Endothelial cell of umbilical vein (primary cell): ENCODE results near the gene DIPK1C. TPM values are rescaled to one million over a fixed set of nuclear protein-coding genes. Genes with fewer than 3 reads are reported as not detected.

ENCODE experiments used
- BruUV-seq: library from RNA; stranded (reverse); fragments of 400-500 nt; replicated peaks from 2 replicates; lab custom pipeline; 2021; lab: Mats Ljungman, UMichigan
- CTCF ChIA-PET: fragments of 300-600, 350-600 bp; sonication (Branson Sonifier 250); formaldehyde crosslinking; loops from one replicate; lab custom pipeline; 2021; ENCODE audit warnings: antibody characterized with exemption, inconsistent platforms; lab: Charles Lee
- POLR2A ChIA-PET: fragments of 300-600, 350-600 bp; sonication (Branson Sonifier 250); formaldehyde crosslinking; loops from one replicate; lab custom pipeline; 2021; ENCODE audit warnings: antibody characterized with exemption, inconsistent platforms; lab: Charles Lee
- DNase-seq: peaks from one replicate; pipeline ENCODE4 v3.0.0-alpha.2; 2011; ENCODE audit warnings: low read depth, low spot score
- FAIRE-seq: peaks from 2 replicates; lab custom pipeline; 2011; peaks lifted over from hg19 to GRCh38; lab: Jason Lieb, UNC
- H2AFZ ChIP-seq: 2 replicates; pipeline ENCODE4 v1.6.0; 2012; ENCODE audit warnings: low read depth, low read length, control low read depth, inconsistent platforms
- H3K27ac ChIP-seq: 2 replicates; pipeline ENCODE4 v1.5.1; 2011; ENCODE audit warnings: low read depth, mild to moderate bottlenecking, control low read depth, low read length, moderate library complexity; ENCODE audit not compliant: insufficient read depth
- H3K27me3 ChIP-seq, 2 experiments: 2 replicates each; pipeline versions ENCODE4 v1.6.0 to v1.6.1; 2011; ENCODE audit warnings: low read length in 2 of 2, mixed read lengths in 1 of 2; ENCODE audit not compliant: control insufficient read depth in 2 of 2, insufficient read depth in 2 of 2
- H3K36me3 ChIP-seq, 2 experiments: 2 replicates in 1 of 2; 3 replicates in 1 of 2; pipeline ENCODE4 v1.5.1; 2011; ENCODE audit warnings: low read length in 2 of 2, mild to moderate bottlenecking in 1 of 2, moderate library complexity in 1 of 2; ENCODE audit not compliant: control insufficient read depth in 2 of 2, insufficient read depth in 2 of 2; ENCODE audit errors: extremely low read depth in 1 of 2
- H3K4me1 ChIP-seq: 3 replicates; pipeline ENCODE4 v1.5.1; 2011; ENCODE audit warnings: mild to moderate bottlenecking, low read length; ENCODE audit not compliant: control insufficient read depth, insufficient read depth; ENCODE audit errors: extremely low read depth
- H3K4me2 ChIP-seq: 2 replicates; pipeline ENCODE4 v1.6.1; 2011; ENCODE audit warnings: low read length, control low read depth, mixed read lengths; ENCODE audit not compliant: insufficient read depth
- H3K4me3 ChIP-seq, 3 experiments: fragments of 200-600 bp in 1 of 3; sonication (generic), shearing (Covaris generic) in 1 of 3; replicated peaks in 1 of 3; 2 replicates each; pipeline ENCODE4 v1.5.1; 2011 to 2016; ENCODE audit warnings: control low read depth in 3 of 3, low read length in 3 of 3, mild to moderate bottlenecking in 2 of 3, inconsistent platforms in 1 of 3, low read depth in 1 of 3, moderate library complexity in 1 of 3; ENCODE audit not compliant: insufficient read depth in 1 of 3
- H3K79me2 ChIP-seq: 2 replicates; pipeline ENCODE4 v1.6.0; 2012; ENCODE audit warnings: low read length, inconsistent platforms; ENCODE audit not compliant: control insufficient read depth, insufficient read depth
- H3K9ac ChIP-seq: replicated peaks from 2 replicates; pipeline ENCODE3; 2011; ENCODE audit warnings: low read length, control low read depth; ENCODE audit not compliant: insufficient read depth; ENCODE audit errors: extremely low read depth
- H3K9me1 ChIP-seq: replicated peaks from 3 replicates; pipeline ENCODE4 v1.6.0; 2011; ENCODE audit warnings: mild to moderate bottlenecking, low read length; ENCODE audit not compliant: control insufficient read depth, insufficient read depth; ENCODE audit errors: extremely low read depth
- H3K9me3 ChIP-seq: replicated peaks from 2 replicates; pipeline ENCODE4 v1.5.1; 2012; ENCODE audit warnings: low read length, inconsistent platforms; ENCODE audit not compliant: control insufficient read depth, insufficient read depth
- H4K20me1 ChIP-seq: replicated peaks from 2 replicates; pipeline ENCODE3; 2011; ENCODE audit warnings: mild to moderate bottlenecking, low read length; ENCODE audit not compliant: control insufficient read depth, insufficient read depth; ENCODE audit errors: extremely low read depth
- EZH2 ChIP-seq: IDR thresholded peaks from 2 replicates; pipeline ENCODE4 v1.6.1; 2012; ENCODE audit warnings: borderline replicate concordance, low read depth, mild to moderate bottlenecking, moderate library complexity, low read length, inconsistent platforms; ENCODE audit not compliant: severe bottlenecking
- FOS ChIP-seq: IDR thresholded peaks from 2 replicates; pipeline ENCODE4 v1.6.1; 2011; ENCODE audit warnings: mild to moderate bottlenecking, low read length, moderate library complexity, borderline replicate concordance; ENCODE audit not compliant: insufficient read depth
- GATA2 ChIP-seq: IDR thresholded peaks from 2 replicates; pipeline ENCODE4 v1.7.0; 2011; ENCODE audit warnings: low read depth, mild to moderate bottlenecking, moderate library complexity, mixed read lengths, low read length; ENCODE audit not compliant: insufficient read length, insufficient read depth
- JUN ChIP-seq: IDR thresholded peaks from 2 replicates; pipeline ENCODE4 v1.6.1; 2011; ENCODE audit warnings: borderline replicate concordance, low read depth; ENCODE audit not compliant: insufficient read length, insufficient read depth
- MYC ChIP-seq: IDR thresholded peaks from one replicate; pipeline ENCODE4 v1.6.1; 2011; ENCODE audit warnings: mild to moderate bottlenecking, low read depth, low read length
- POLR2A ChIP-seq: IDR thresholded peaks from 2 replicates; pipeline ENCODE4 v1.6.1; 2012; ENCODE audit warnings: low read depth, mild to moderate bottlenecking, control low read depth, low read length
- POLR2AphosphoS5 ChIP-seq: IDR thresholded peaks from 2 replicates; pipeline ENCODE4 v1.6.1; 2012; ENCODE audit warnings: low read depth, mild to moderate bottlenecking, control low read depth, low read length, moderate library complexity; ENCODE audit not compliant: insufficient read depth
- dilution Hi-C: fragments of 300-500 bp; cut with MboI; formaldehyde crosslinking; loops from one replicate; pipeline ENCODE4 v1.15.0; 2019; ENCODE audit warnings: low sequenced_read_pairs; ENCODE audit not compliant: extremely low pct_ligation_motif_present
- intact Hi-C: fragments of 100-400 bp; cut with micrococcal nuclease; formaldehyde crosslinking; loops from one replicate; pipeline ENCODE4 v1.10.0; 2022
- polyA plus RNA-seq, 4 experiments: library from polyadenylated mRNA; depleted of rRNA in 3 of 4; stranded (reverse) in 3 of 4; unstranded in 1 of 4; fragments of >200 nt; gene quantifications; 2 replicates each; pipeline versions ENCODE4 v1.2.1 to v1.2.3, GENCODE V29; 2011 to 2012; ENCODE audit warnings: missing spikeins in 1 of 4
- total RNA-seq: library from RNA; stranded (reverse); gene quantifications from 2 replicates; pipeline ENCODE4 v1.2.3, GENCODE V29; 2021
- TF ChIP-seq, protein P1 (sequence below): IDR thresholded peaks from 2 replicates; pipeline ENCODE4 v1.6.1; 2011; ENCODE audit not compliant: insufficient read depth, insufficient read length
- TF ChIP-seq, protein P2 (sequence below), 2 donors: IDR thresholded peaks; 1 replicate in 1 of 2; 2 replicates in 1 of 2; pipeline ENCODE4 v1.5.1; 2011; ENCODE audit warnings: low read length in 2 of 2, mild to moderate bottlenecking in 2 of 2, moderate library complexity in 2 of 2, control low read depth in 1 of 2, inconsistent platforms in 1 of 2, low read depth in 1 of 2; ENCODE audit not compliant: insufficient read depth in 1 of 2; ENCODE audit errors: extremely low read depth in 1 of 2

Gene DIPK1C
- total and polyA plus RNA-seq, 2 donors (not counting 3 experiments of a cell fraction or from before 2014, with no cell fraction given): not detected

DNA sequence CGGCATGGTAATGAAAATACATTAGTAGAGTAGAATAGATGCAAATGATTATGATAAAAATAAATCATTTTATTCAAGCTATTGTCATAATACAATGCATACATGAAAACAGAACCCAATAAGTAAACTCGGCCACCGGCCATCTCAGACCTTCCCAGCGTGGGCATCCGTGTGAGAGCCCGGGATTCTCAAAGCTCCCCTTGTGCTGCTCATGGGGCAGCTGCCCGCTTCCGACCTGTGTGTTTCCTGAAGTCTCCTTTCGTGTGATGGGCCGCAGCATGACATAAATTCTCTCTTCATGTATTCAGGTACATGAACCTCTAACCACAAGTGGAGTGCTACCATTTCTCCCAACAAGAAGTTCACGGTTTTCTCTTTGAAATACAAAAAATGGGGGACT is 25.6 kb upstream of the DIPK1C start:
- Histone ChIP-seq H4K20me1 (no peaks in the 10 kb centered on the region), H3K9me1 (no peaks in the 10 kb centered on the region), H3K9ac (no peak overlapping the region), H3K9me3 (no peaks in the 10 kb centered on the region), H3K79me2 (no peaks in the 10 kb centered on the region), H3K4me2 (no peak overlapping the region), H2AFZ (no peak overlapping the region), H3K4me3 (no peak overlapping the region), H3K27ac (no peak overlapping the region), H3K36me3 (no peaks in the 10 kb centered on the region), H3K27me3 (no peaks in the 10 kb centered on the region), H3K4me1 (no peaks in the 10 kb centered on the region)
- intact Hi-C loops: no loop called here
- no TSS peak for BruUV-seq
- CTCF ChIA-PET: no interaction called here
- POLR2A ChIA-PET: no interaction called here
- dilution Hi-C loops: no loop called here
- FAIRE-seq (no peak), DNase-seq (no peak)
- TF ChIP-seq MYC: no peak
- TF ChIP-seq, protein P1, sequence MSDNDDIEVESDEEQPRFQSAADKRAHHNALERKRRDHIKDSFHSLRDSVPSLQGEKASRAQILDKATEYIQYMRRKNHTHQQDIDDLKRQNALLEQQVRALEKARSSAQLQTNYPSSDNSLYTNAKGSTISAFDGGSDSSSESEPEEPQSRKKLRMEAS: no peak
- TF ChIP-seq GATA2: no peak
- no peak for TF ChIP-seq FOS
- TF ChIP-seq, protein P2, sequence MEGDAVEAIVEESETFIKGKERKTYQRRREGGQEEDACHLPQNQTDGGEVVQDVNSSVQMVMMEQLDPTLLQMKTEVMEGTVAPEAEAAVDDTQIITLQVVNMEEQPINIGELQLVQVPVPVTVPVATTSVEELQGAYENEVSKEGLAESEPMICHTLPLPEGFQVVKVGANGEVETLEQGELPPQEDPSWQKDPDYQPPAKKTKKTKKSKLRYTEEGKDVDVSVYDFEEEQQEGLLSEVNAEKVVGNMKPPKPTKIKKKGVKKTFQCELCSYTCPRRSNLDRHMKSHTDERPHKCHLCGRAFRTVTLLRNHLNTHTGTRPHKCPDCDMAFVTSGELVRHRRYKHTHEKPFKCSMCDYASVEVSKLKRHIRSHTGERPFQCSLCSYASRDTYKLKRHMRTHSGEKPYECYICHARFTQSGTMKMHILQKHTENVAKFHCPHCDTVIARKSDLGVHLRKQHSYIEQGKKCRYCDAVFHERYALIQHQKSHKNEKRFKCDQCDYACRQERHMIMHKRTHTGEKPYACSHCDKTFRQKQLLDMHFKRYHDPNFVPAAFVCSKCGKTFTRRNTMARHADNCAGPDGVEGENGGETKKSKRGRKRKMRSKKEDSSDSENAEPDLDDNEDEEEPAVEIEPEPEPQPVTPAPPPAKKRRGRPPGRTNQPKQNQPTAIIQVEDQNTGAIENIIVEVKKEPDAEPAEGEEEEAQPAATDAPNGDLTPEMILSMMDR (IDR thresholded peaks at IDR 0.05; ENCODE audit: extremely low read depth in 1 of 2, insufficient read depth in 1 of 2, low read depth in 1 of 2, low read length in 2 of 2): no peak
- no peak for TF ChIP-seq JUN
- TF ChIP-seq POLR2A: no peak
- no peak for TF ChIP-seq EZH2
- no peak for TF ChIP-seq POLR2AphosphoS5
